ENCODE measurements around the gene FCGR2B. TPM values are rescaled to one million over a fixed set of nuclear protein-coding genes. Genes with fewer than 3 reads are reported as not detected.
"Not testable (repeated sequence)": the region's sequence is repeated elsewhere in the genome, so short reads cannot be mapped to it uniquely, and the experiment has no call there.

Gene FCGR2B
- total RNA-seq (10 to 100 TPM in 1 of 4 donors, 1 to 10 TPM in 3; 3.0 to 11.3 (median 7.2) TPM), polyA plus RNA-seq (1 to 10 TPM; 1.2 to 2.6 (median 2.0) TPM)
- long read RNA-seq, donor 1, result 0 reads
- long read RNA-seq, donor 2, partial matches to known transcripts, result 0 of 1 reads
- long read RNA-seq, donor 2, other reads (novel, unspliced or antisense), result 1 of 1 reads

DNA sequence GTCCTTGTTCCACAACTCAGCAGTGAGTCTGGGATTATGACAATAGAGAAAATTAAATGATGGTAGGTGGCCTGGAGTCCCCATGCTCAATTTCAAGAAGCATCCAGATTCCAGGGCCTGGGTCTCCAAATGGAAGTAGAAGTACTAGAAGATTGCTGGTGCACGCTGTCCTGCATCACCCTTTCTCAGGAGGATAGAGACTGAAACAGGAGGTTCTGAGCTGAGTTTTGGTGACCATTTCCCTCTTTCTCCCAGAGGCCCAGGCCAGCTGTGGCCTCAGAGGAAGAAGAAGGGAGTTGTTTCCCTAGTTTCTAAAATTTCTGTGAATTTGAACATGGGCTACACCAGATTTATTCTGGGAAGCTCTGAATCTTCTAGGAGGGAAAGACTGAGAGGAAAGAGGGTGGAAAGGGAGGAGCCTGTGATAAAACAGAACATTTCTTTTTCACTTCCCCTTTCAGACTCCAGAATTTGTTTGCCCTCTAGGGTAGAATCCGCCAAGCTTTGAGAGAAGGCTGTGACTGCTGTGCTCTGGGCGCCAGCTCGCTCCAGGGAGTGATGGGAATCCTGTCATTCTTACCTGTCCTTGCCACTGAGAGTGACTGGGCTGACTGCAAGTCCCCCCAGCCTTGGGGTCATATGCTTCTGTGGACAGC, at the start of gene FCGR2B:
TSS of gene FCGR2B (plus strand) at position 460 of the 656 bp plus-strand sequence. CDS start at position 559, 99 bp downstream.
- H3K27me3 ChIP-seq (ENCODE audit: insufficient read depth in 3 of 3, low read length in 2 of 3); H3K27ac ChIP-seq; ATAC-seq; H3K36me3 ChIP-seq (ENCODE audit: insufficient read depth in 1 of 2, low read depth in 1 of 2); DNase-seq; H3K9me3 ChIP-seq; H3K4me1 ChIP-seq; H3K4me3 ChIP-seq; intact Hi-C loops (cut with DNase I): not testable (repeated sequence)
- WGBS, 3 donors, result no CpG with 5 or more reads among the region's 4 CpGs

DNA sequence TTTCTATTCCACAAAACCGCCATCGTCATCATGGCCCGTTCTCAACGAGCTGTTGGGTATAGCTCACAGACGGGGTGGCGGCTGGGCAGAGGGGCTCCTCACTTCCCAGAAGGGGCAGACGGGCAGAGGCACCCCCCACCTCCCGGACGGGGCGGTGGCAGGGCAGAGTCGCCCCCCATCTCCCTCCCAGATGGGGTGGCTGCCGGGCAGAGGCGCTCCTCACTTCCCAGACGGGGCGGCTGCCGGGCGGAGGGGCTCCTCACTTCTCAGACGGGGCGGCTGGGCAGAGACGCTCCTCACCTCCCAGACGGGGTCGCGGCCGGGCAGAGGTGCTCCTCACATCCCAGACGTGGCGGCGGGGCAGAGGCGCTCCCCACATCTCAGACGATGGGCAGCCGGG, 46.5 kb upstream of the FCGR2B start:
- DNase-seq; H3K4me1 ChIP-seq; H3K4me3 ChIP-seq; intact Hi-C loops (cut with DNase I); H3K36me3 ChIP-seq (ENCODE audit: insufficient read depth in 1 of 2, low read depth in 1 of 2); H3K9me3 ChIP-seq; ATAC-seq; H3K27ac ChIP-seq: not testable (repeated sequence)
- 87 to 93% (median 93%) methylated on average over 17 to 30 of the region's 30 CpGs for WGBS, 3 donors
- H3K27me3 ChIP-seq (ENCODE audit: insufficient read depth in 3 of 3, low read length in 2 of 3), result peaks cover 0 to 19% (median 2%) of the 10 kb centered on the region in 3 donors

DNA sequence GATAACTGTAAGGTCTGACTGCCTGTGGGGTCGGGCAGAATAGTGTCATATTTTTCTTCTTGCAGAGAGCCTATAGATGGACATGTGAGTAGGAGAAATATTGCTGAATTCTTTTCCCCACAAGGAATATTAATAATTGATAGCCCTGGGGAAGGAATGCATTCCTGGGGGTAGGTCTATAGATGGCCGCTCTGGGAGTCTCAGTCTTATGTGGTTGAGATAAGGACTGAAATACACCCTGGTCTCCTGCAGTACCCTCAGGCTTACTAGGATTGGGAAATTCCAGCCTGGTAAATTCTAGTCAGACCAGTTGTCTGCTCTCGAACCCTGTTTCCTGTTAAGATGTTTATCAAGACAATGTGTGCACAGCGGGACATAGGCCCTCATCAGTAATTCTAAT, 44.4 kb upstream of the FCGR2B start:
- H3K4me3 ChIP-seq; intact Hi-C loops (cut with DNase I); H3K4me1 ChIP-seq; H3K36me3 ChIP-seq (ENCODE audit: insufficient read depth in 1 of 2, low read depth in 1 of 2); H3K9me3 ChIP-seq; DNase-seq; H3K27ac ChIP-seq; ATAC-seq: not testable (repeated sequence)
- H3K27me3 ChIP-seq (ENCODE audit: insufficient read depth in 3 of 3, low read length in 2 of 3), result peaks cover 0 to 21% (median 5%) of the 10 kb centered on the region in 3 donors
- WGBS, 3 donors, result 88 to 98% (median 97%) methylated on average over 2 to 4 of the region's 4 CpGs

DNA sequence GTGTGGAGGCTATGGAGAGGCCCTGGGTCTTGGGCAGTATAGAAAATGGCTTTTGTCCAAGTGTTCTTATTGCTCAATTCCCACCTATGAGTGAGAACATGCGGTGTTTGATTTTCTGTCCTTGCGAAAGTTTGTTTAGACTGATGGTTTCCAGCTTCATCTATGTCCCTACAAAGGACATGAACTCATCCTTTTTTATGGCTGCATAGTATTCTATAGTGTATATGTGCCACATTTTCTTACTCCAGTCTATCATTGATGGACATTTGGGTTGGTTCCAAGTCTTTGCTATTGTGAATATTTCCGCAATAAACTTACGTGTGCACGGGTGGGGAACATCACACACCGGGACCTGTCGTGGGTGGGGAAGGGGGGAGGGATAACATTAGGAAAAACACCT, 42.5 kb upstream of the FCGR2B start:
- H3K4me3 ChIP-seq; DNase-seq; H3K27ac ChIP-seq; H3K4me1 ChIP-seq; intact Hi-C loops (cut with DNase I); H3K36me3 ChIP-seq (ENCODE audit: insufficient read depth in 1 of 2, low read depth in 1 of 2); H3K9me3 ChIP-seq; ATAC-seq: not testable (repeated sequence)
- 88 to 92% (median 89%) methylated on average over 7 of the region's 7 CpGs for WGBS, 3 donors
- H3K27me3 ChIP-seq (ENCODE audit: insufficient read depth in 3 of 3, low read length in 2 of 3), result peaks cover 0 to 21% (median 5%) of the 10 kb centered on the region in 3 donors

- ATAC-seq (peak in 2 of 4 donors; percentile 17 to 50), DNase-seq (peak; percentile 41 to 66)
- H3K27ac ChIP-seq; H3K4me1 ChIP-seq; H3K9me3 ChIP-seq; intact Hi-C loops (cut with DNase I); H3K36me3 ChIP-seq (ENCODE audit: insufficient read depth in 1 of 2, low read depth in 1 of 2): not testable (repeated sequence)
- peaks cover 0 to 21% (median 5%) of the 10 kb centered on the region in 3 donors for H3K27me3 ChIP-seq (ENCODE audit: insufficient read depth in 3 of 3, low read length in 2 of 3)
- peak overlapping the region; percentile 53 for H3K4me3 ChIP-seq
- 1 to 2% (median 2%) methylated on average over 41 of the region's 41 CpGs for WGBS, 3 donors
Measured at GRCh38 chr1:161621181-161622000, 41.6 kb upstream of the FCGR2B start.

DNA sequence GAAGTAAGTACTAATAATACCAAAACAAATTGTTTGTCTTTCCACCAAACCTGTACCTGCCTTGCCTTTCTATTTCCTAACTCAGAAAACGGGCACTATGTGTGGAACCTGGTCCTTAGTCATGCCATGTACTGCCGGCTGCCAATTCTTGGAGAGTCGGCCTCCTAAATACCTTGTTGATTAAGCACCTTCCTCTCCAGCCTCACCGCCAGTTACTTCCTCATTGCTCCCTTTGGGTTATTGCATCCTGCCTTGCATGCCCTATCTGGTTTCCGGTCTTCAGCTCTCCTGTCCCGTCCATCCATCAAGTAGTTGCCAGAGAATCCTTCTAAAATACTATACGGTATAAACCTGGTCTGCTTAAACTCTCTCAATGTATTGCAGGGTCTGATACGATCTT, 40.9 kb upstream of the FCGR2B start:
- ATAC-seq, result not testable (repeated sequence)

DNA sequence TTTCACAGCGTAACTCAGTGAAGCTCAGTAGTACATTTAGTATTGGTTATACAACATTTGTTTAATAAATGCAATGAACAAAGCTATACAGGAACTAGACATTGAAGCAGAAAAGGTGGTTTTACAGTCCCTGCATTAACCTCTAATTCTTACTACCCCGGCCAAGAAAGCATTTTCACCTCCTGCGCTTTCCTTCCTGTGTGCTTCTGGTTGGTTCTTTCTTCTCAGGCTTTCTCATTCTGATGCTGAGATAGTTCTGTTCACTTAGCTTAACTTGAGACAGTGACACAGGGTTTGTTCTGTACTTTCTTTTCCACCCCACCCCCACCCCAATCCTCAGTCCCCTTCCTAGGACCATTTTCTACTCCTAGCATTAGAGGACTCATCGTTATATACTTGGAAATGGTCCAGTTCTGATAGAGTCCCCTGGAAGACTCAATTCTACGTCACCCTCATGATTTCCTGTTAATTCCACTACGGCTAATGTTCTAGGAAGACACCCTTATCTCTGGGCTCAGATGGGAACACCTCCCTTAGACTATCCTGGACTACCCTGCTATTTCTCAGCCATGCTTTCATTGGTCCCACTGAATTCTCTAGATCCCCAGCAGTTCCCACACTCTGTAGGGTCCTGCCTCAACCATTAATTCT, 39.4 kb upstream of the FCGR2B start:
- H3K4me3 ChIP-seq; H3K36me3 ChIP-seq (ENCODE audit: insufficient read depth in 1 of 2, low read depth in 1 of 2); H3K27ac ChIP-seq; H3K4me1 ChIP-seq; H3K9me3 ChIP-seq; DNase-seq; ATAC-seq; intact Hi-C loops (cut with DNase I): not testable (repeated sequence)
- peaks cover 0 to 21% (median 5%) of the 10 kb centered on the region in 3 donors for H3K27me3 ChIP-seq (ENCODE audit: insufficient read depth in 3 of 3, low read length in 2 of 3)
- whole genome bisulfite sequencing, 3 donors, result 56 to 68% (median 59%) methylated on average over 3 to 5 of the region's 6 CpGs

More for the DNA sequence above, 40.9 kb upstream of the FCGR2B start:
- H3K27me3 ChIP-seq (ENCODE audit: insufficient read depth in 3 of 3, low read length in 2 of 3), result peaks cover 0 to 21% (median 5%) of the 10 kb centered on the region in 3 donors
- H3K9me3 ChIP-seq; intact Hi-C loops (cut with DNase I); DNase-seq; H3K4me1 ChIP-seq; H3K27ac ChIP-seq; H3K36me3 ChIP-seq (ENCODE audit: insufficient read depth in 1 of 2, low read depth in 1 of 2): not testable (repeated sequence)
- peak overlapping the region; percentile 53 for H3K4me3 ChIP-seq
- WGBS, 3 donors, result 55 to 56% (median 56%) methylated on average over 5 to 8 of the region's 8 CpGs

- H3K9me3 ChIP-seq; H3K4me3 ChIP-seq; H3K27ac ChIP-seq; H3K36me3 ChIP-seq (ENCODE audit: insufficient read depth in 1 of 2, low read depth in 1 of 2); DNase-seq; H3K4me1 ChIP-seq; ATAC-seq; intact Hi-C loops (cut with DNase I): not testable (repeated sequence)
- WGBS, 3 donors, result 87 to 97% (median 95%) methylated on average over 1 of the region's 1 CpG
- peaks cover 0 to 21% (median 5%) of the 10 kb centered on the region in 3 donors for H3K27me3 ChIP-seq (ENCODE audit: insufficient read depth in 3 of 3, low read length in 2 of 3)
Measured at GRCh38 chr1:161624605-161625004, 38.3 kb upstream of the FCGR2B start.

DNA sequence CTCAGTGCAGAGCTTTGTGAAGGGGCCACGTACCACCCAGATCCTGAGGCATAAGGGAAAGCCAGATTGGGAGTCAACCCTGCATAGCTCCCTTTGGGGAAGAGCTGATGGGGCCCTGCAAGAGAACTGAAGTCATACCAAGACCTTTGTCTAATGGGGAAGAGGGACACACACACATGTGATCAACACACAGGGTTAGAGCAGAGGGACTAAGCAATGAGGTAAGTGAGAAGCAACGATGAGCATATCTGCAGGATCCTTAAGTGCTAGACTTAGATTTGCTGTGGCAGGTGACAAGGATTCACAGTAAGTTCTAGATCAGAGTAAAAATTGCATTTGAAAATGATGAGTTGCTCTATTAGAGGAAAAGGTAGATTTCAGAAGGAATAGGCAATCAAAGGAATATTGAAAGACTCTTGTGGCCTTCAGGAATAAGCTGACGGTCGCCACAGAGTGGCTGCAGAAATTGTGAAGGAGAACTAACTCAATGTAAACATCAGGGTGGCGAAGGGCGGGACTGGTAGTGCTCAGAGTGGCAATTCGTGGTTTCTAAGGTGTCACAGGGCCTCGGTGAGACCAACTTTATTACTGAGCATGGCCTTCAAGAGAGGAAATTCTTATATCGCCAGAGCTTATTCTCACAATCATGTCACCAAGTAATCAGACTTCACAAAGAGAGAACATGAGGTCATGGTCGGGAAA, 36.3 kb upstream of the FCGR2B start:
- H3K4me3 ChIP-seq; H3K27ac ChIP-seq; H3K4me1 ChIP-seq; H3K36me3 ChIP-seq (ENCODE audit: insufficient read depth in 1 of 2, low read depth in 1 of 2); H3K27me3 ChIP-seq (ENCODE audit: insufficient read depth in 3 of 3, low read length in 2 of 3); DNase-seq; H3K9me3 ChIP-seq; intact Hi-C loops (cut with DNase I); ATAC-seq: not testable (repeated sequence)
- WGBS, 3 donors, result 59 to 69% (median 64%) methylated on average over 8 to 9 of the region's 10 CpGs

DNA sequence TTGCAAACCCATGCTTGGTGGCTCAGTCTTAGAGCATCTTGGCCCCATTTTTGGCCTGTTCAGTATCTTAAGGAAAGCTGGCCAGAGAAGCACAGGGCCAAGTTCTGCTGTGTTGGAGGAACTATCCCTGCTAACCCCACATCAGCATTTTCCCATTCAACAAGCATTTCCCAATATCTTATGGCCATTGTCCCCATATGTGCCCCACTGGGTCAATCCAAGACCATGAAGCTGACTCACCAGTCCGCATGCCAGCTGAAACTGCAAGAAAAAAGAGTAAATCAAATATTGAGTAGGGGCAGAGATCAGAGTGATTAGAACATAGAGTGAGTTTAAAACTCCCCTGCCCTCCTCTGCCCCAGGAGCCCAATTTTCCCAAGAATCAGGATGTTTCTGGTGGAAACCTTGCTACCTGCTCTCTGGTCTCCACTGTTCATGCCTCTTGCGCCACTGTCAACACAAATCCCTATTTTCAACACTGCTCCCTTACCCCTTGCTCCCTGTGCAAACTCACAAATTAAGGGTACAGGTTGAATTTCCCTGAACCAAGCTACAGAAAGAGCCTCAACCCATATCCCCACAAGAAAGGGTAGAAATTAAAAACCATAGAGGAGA, 32.7 kb upstream of the FCGR2B start:
- H3K4me1 ChIP-seq; ATAC-seq; intact Hi-C loops (cut with DNase I); H3K9me3 ChIP-seq; H3K27ac ChIP-seq; H3K4me3 ChIP-seq; DNase-seq; H3K36me3 ChIP-seq (ENCODE audit: insufficient read depth in 1 of 2, low read depth in 1 of 2); H3K27me3 ChIP-seq (ENCODE audit: insufficient read depth in 3 of 3, low read length in 2 of 3): not testable (repeated sequence)
- 79 to 100% (median 89%) methylated on average over 1 of the region's 2 CpGs for WGBS, 3 donors
